Superior temporal gyrus (tissue), 1 donor: ENCODE measurements around the gene IGF1R.
"Not testable (repeated sequence)": the region's sequence is repeated elsewhere in the genome, so short reads cannot be mapped to it uniquely, and the experiment has no call there.

Source experiments
- DNase-seq: peaks from one replicate; pipeline ENCODE4 v3.0.0-alpha.2; 2016; ENCODE audit errors: extremely low spot score

IGF1R gene

DNA sequence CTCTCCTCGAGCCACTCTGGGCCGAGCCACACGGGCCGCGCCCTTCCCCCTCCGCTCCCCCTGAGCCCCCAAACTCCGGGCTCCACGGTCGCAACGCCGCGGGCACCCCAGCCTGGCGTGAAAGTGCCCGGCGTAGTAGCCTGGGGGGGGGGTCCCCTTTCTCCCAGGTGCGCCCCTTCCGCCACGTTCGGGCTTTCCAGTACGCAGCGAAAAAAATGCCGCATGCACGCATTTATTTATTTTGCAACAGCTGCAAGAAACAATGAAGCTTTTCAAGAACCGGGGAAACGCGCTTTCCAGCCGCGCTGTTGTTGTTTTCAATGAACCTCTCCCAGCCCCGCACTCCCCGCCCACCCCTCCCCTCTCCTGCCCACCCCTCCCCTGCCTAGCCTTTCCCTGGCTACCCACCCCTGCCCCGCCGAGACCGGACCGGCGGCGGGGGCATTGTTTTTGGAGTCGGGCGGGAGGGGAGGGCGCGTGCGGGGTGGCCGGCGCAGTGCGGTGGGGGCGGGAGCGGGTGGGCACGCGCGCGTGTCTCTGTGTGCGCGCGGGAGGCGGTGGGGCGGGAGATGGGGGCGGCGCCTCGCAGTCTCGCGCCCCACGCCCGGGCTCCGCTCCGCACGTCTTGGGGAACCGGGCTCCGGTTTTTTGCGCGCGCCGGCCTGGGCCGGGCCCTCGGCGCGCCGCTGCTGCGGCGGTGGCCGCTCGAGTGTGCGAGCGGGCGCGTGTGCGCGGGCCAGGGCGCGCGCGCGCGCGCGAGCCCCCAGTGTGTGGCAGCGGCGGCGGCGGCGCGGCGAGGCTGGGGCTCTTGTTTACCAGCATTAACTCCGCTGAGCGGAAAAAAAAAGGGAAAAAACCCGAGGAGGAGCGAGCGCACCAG is at the start of gene IGF1R:
TSS of gene IGF1R (plus strand) at position 766 of the 880 bp plus-strand sequence. CDS start 1,043 bp downstream, outside the sequence.
- DNase-seq, result peak; percentile 85

DNA sequence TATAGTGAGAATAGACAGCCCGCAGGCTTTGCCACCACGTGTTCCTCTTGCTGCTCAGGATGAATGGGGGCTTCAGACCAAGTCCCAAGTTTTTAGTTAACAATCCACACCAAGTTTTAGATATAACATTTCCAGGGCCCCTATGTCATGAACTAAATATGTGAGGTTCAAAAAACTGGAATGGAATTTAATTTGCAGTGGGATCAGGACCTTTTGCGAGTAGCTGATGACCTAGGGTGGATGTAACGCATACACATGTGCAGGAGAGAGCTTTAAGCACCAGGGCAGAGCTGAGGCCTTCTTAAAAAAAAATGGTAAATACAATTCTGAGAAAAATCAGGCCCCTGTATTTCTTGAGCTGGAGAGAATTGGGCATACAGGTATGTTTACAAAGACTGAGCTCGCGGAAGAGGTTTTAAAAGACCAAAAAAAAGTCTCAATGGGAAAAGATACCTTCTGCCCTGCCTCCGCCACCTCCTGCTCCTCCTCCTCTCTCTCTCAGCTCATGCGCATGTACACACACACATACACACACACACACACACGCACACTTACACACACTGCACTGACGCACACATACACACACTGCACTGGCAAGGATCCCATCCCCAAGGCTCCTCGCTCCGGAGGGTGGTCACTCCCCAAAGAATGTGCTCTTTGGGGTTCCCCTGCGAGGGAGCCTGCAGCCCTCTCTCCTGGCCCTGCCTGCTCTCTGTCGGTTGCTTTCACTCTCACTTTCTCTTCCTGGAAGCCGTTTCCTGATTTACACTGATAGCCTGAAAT is 48.2 kb upstream of the IGF1R start:
- no peak for DNase-seq

DNA sequence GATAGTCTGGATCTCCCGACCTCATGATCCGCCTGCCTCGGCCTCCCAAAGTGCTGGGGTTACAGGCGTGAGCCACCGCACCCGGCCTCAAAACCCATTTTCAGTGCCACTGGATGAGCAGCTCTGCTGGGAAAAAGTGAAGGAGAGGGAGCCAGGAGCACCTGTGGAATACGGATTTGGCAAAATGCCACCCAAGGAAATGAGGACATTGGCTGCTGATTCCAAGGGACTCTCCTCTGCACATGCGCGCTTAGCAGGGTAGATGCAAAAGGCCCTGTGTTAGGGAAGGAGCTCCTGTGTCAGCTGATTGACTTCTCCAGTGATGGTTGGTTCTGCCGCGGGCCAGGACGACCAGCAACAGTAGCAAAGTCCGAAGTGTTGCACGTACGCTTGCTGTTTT is 43.4 kb upstream of the IGF1R start:
- DNase-seq, result no peak

DNA sequence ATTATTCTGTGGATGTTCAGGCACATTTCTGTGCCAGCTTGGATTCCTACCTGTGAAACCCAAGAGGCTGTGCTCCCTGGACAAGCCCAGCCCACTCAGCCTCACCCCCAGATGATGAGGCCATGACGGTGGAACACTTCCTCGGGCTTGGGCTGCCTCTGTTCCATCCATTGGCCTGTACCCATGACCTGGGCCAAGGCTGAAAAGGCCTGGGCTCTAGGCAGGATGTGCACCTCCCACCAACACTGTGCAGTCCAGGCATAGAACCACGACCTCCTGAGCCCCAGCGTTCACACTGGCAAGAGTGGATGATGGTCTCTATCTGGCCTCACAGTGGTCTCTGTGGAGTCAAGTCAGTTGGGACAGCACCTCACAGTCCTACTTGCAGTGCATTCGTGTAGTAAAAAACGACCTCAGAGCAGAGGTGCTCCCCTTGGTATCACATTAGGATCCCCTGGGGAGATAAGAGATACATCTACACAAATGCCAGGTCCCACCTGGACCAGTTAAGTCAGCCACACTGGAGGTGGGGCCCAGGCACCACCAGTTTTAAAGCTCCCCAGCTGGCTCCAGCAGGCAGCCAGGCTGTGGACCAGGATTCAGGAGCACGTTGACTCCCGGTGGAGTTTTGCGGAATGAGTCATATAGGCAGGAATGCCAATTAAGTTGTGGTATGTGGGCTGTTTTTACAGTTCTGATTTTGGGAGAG is 39.0 kb upstream of the IGF1R start:
- DNase-seq, result no peak

DNA sequence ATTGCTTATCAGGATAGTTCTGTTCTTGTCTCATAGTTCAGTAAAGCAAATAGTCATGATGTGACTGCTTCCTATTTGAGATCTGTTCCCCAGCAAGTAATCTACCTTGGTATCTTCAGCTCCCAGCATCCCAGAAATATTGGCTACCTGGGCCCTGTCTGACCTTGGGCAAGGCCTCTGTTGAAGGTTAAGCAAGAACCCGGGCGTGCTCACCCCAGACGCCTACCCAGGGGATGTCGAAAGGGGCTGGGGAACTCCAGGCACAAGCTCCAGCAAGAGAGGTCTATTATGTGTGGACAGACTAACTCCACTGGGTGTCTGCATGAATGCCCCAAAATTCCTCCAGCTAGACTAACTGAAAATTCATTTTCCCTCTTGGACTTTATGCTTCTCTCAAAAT is 37.3 kb upstream of the IGF1R start:
- DNase-seq, result no peak

DNA sequence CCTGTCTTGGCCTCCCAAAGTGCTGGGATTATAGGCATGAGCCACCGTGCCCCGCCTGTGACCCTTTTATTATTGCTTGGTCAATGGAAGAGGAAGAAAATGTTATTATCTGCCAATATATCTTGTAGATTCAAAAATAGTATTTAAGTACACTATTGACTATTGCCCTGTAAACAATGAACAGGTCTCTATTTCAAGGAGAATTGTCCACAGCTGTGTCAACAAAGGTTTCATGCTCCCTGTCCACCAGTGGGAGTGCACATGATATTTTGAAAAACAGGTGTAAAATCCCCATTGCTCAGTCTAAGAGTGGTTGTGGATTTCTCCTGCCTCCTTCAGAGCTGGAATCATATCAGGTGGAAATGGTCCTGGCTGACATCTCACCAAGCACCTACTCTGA is 36.5 kb upstream of the IGF1R start:
- DNase-seq, result no peak

DNA sequence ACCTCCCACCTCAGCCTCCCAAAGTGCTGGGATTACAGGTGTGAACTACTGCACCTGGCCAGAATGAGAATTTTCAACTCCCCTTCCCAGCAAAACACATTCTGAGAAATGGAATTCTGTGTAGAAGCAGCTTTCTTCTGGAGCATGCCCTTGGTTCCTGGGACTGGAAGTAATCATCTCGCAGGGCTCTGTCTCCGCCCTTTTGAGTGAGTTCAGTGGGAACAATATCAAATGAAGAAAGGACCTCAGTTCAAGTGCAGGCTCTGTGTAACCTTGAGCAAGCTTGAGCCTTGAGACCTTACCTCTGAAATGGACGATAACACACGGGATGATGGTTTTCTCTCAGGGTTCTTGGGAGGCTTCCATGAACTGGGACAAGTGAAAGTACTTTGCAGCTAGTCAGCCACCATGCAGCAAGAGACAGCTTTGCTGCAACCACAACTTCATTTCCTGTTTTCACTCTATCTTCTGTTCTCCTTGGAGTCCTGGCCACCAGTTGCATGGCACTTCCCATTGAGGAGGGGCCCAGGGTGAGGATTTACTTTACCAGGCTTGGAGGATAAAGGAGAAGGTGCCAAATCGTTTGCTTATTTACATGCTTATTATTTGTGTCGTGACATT is 35.7 kb upstream of the IGF1R start:
- no peak for DNase-seq

DNA sequence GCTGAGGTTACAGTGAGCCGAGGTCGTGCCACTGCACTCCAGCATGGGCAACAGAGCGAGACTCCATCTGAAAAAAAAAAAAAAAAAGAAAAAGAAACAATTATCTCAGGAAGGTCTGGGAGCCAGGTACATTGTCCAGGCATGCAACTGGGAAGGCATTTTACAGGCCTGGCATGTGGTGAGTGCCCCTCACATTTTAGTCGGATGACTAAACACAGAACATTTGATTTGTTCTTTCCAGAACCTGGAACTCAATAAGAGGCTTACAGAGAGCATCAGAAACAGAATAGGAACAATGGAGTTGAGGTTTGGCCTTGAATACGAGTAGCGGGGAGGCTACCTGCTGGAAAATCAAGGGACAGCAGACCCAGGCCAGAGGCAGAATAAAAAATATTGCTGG is 33.7 kb upstream of the IGF1R start:
- no peak for DNase-seq

DNA sequence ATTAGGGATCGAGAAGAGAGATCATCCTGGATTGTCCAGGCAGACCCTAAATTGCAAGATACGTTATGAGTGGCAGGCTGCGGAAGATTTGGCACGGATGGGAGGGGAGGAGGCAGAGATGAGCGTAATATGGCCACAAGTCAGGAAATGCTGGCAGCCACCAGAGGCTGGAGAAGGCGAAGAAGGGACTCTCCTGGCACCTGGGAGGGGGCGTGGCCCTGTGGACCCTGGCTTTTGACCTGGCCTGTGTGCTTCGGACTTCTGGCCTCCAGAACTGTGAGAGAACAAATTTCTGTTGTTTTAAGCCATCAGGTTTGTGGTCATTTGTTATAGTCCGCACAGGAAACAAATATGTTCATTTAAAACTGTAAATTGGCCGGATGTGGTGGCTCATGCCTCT is 31.9 kb upstream of the IGF1R start:
- no peak for DNase-seq

DNA sequence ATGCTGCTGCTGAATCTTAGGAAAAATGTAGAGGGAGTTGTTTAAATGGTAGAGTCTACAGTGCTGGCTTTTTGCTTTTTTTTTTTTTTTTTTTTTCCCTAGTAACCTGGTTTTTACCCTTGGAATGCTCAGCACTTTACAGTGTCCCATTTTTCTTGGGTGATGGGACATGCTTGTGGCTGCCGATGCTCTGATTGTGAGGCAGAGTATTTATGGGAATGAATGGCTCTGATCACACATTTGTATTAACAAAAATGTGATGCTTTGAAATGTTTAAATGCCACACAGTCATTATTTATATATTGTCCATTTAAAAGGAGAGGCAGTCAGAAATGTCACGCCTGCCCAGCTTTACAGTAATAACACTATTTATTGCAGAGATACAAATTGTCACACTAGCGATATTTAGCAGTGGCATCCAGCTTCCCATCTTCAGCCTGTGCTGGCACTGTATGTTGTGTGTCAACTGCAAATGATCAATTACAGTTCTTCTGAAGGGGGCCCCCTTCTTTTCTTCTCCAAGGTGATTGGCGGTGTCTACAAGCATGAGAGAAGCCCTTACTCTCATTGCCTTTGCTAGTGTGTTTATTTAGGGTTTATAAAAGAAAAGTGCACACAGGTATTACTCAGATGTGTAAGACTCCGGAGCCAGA is 30.9 kb upstream of the IGF1R start:
- no peak for DNase-seq

DNA sequence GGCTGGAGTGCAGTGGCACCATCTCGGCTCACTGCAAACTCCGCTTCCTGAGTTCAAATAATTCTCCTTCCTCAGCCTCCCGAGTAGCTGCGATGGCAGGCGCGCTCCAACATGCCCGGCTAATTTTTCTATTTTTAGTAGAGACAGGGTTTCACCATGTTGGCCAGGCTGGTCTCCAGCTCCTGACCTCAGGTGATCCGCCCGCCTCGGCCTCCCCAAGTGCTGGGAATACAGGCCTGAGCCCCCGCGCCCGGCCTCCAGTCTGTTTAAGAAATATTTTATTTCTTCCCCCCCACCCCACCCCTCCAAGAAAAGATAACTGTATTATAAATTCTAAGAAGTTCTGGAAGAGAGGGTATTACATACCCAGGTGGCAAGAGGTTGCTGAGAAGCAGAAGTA is 29.8 kb upstream of the IGF1R start:
- DNase-seq, result not testable (repeated sequence)

DNA sequence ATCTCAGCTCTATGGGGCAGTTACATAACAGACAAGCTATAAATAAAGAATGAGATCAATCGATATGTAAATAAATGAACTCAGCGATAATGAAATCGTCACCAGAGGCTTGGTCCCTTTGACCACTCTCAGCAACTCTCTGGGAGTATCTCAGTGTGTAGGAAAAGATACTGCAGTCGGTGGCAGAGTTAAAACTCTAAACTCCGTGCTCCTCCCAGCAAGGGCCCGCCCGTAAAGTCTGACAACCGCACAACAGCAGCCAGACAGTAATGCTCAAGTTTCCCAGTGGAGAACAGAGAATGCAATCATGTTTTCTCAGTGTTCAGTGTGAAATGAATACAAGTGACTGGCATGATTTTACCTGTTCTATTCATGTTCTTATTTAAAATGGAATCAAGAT is 28.3 kb upstream of the IGF1R start:
- no peak for DNase-seq

DNA sequence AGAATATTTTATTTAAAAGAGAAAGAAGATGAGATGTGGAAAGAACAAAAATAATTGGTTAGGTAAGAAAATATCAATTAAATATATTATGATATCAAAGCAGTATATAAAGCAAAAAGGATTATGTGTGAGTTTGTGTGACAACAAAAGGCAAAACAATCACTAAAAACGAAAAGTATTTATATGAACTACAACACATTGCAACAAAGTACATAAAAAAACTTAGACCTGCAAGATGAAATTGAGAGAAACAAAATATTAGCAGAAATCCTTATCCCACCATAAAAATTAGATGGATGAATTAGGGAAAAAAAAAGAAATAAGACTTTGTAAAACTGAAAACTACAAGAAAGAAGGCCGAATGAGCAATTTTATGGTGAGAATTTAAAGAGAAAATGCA is 27.3 kb upstream of the IGF1R start:
- DNase-seq, result no peak

DNA sequence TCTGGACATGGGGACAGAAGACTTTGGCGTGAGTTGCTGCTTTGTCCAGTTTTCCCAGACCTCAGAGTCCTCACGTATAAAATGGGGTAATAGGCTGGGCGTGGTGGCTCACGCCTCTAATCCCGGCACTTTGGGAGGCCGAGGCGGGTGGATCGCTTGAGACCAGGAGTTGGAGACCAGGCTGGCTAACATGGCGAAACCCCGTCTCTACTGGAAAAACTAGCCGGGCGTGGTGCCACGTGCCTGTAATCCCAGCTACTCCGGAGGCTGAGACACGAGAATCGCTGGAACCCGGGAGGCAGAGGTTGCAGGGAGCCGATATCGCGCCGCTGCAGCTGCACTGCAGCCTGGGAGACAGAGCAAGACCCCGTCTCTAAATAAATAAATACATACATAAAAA is 22.7 kb upstream of the IGF1R start:
- no peak for DNase-seq

DNA sequence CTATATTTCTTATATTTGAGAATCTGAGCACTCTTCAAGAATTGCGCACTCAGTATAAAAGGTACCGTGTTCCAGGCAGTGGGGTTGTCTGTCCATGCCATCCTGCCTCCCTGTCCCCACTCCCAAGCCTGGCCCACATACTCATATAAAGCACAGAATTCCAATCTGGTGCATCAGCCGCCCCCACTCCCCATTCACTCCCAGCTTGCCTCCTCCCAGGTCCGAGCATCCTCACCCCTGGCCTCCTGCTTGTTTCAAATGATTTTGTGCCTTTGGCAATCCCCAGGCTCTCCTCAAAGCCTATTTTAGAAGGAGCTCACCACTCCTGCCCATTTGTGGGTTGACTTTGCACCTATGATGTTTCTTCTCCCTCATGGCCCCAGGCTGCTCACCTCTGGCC is 22.2 kb upstream of the IGF1R start:
- no peak for DNase-seq

DNA sequence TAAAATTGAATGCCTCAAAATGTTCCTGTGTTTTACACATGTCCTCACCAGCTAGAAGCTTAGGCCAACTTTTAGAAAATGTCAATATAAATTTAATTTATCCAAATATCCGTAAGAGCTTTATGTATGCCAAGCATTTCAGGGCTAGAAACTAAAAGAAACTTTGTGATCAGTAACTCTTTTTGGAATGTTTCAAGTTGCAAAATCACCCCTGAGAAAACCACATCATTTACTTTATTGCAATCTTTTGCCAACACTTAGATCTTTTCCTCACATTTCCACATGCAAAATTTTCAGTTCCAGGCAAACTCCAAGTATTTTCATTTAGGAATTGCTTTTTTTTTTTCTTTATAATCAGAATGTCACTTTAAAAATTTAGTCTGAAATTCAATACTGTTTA is 20.1 kb upstream of the IGF1R start:
- no peak for DNase-seq

DNA sequence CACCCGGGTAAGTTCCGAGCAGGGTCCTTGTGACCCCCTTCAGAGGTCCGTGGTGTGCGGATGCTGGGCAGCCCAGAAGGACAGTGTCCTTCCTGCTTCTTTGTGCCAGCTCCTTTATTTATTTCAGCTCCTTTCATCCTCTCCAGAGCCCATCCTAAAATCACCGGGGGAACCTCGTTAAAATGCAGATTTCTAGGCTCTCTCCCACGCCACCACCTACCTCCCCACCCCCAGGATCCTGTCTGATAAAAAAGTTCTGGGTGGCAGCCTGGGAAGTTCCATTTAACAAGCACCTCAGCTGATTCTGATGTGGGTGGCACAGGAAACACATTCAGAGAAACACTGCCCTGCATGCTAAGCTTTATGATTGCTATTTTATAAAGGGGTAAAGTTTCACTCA is 12.5 kb upstream of the IGF1R start:
- no peak for DNase-seq

DNA sequence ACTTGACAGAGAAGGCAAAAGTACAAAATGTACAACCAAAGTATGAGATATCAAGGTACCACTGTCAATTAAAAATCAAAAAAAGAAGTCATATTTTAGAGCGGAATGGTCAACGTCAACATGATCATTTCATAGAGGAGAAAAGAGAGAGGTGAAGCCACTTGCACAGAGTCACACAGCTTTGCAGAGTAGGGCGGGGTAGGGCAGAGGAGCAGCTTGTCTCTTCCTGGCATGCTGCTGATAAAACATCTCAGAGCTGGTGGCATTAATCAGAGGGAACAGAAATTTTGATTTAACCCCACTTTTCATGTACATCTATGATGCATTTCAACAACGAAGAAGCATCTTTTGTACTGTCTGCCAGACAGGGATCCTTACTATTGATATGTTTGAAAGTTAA is 5.2 kb upstream of the IGF1R start:
- no peak for DNase-seq

DNA sequence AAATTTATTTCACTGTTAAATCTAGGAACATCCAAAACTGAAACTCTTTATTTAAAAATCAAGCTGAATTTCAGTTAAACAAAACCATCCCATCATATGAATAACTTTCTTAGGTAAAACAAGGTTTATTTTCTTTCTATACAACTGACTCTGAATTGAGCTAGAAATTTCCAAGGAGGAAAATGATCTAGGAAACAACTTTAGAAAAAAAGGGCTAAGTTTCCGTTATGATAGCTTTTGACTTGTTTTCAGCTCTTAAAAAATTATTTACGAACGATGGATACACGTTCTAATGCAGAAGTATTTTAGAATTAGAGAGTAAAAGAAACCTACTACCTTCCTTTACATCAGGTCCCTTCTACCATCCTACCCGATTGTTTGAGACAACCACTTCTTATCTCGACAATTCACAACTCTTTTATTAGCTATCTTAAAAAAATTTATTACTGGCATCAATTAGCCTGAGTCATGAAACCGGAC is 1.8 kb upstream of the IGF1R start:
- peak; percentile 34 for DNase-seq

DNA sequence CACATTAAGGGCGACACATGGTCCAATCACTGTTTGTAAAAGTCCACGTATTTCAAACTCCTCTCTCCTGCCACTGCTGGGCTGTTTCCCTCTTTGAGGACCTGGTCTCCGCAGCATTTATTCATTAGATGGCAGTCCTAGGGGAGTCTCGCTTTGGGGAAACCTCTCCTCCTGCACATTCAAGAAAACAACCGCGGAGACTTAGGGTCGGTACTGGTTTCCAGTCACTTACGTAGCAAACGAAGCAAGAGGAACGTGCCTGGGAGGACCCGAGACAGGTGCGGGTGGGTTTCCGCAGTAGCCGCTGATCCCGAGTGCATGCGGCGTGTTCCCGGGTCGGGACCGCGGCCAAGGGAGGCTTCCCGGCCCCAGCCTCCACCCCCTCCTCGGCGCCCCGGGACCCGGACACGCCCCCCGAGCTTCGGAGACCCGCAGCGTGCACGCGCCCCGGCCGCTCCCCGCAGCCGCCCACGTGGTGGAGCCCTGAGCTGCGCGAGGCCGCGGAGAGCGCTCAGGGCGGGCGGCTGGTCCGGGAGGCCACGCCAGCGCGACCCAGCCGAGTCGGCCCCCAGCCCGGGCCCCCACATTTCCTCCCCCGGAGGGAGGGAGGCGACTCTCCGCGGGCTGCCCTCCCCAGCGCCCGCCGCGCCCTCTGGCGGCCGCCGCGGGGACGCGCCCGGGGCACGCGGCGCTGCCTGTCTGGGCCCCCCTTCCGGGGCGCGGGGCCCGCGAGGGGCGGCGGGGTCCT is 1.1 kb upstream of the IGF1R start:
- peak; percentile 73 for DNase-seq
